Neuronal stem cell (in vitro differentiated cells): ENCODE data around the gene PRODH2.

ENCODE experiments used
- DNase-seq: peaks from one replicate; pipeline ENCODE4 v3.0.0-alpha.2; 2013; ENCODE audit warnings: low spot score
- H2AFZ ChIP-seq: one replicate; pipeline ENCODE4 v1.6.1; 2013; ENCODE audit warnings: mild to moderate bottlenecking, low read length, inconsistent platforms
- H2AK5ac ChIP-seq: 2 replicates; pipeline ENCODE4 v1.6.1; 2013; ENCODE audit warnings: low read depth, mild to moderate bottlenecking, inconsistent platforms, low read length, moderate library complexity, mixed read lengths
- H2BK120ac ChIP-seq: 2 replicates; pipeline ENCODE4 v1.6.1; 2013; ENCODE audit warnings: low read depth, mild to moderate bottlenecking, inconsistent platforms, low read length, moderate library complexity, mixed read lengths
- H2BK12ac ChIP-seq: one replicate; pipeline ENCODE4 v1.6.1; 2013; ENCODE audit warnings: low read length, inconsistent platforms
- H2BK15ac ChIP-seq: 2 replicates; pipeline ENCODE4 v1.6.1; 2013; ENCODE audit warnings: mild to moderate bottlenecking, low read length, inconsistent platforms, mixed read lengths
- H2BK5ac ChIP-seq: one replicate; pipeline ENCODE4 v1.6.1; 2013; ENCODE audit warnings: inconsistent platforms, mild to moderate bottlenecking, low read length, moderate library complexity
- H3K14ac ChIP-seq: one replicate; pipeline ENCODE4 v1.6.1; 2013; ENCODE audit warnings: low read length, inconsistent platforms
- H3K18ac ChIP-seq: 2 replicates; pipeline ENCODE4 v1.6.1; 2013; ENCODE audit warnings: low read length, inconsistent platforms
- H3K23ac ChIP-seq: 2 replicates; pipeline ENCODE4 v1.6.1; 2013; ENCODE audit warnings: low read depth, mild to moderate bottlenecking, mixed read lengths, low read length, inconsistent platforms; ENCODE audit not compliant: poor library complexity
- H3K27ac ChIP-seq: replicated peaks from 3 replicates; pipeline ENCODE4 v1.5.1; 2013; ENCODE audit warnings: low read length, inconsistent platforms
- H3K27me3 ChIP-seq, 3 experiments: 2 replicates each; pipeline ENCODE4 v1.6.1; 2013; ENCODE audit warnings: low read length in 3 of 3, mild to moderate bottlenecking in 2 of 3, inconsistent platforms in 1 of 3, low read depth in 1 of 3, mixed read lengths in 1 of 3, moderate library complexity in 1 of 3; ENCODE audit not compliant: control insufficient read depth in 3 of 3, insufficient read depth in 3 of 3
- H3K36me3 ChIP-seq, 2 donors: replicated peaks in 1 of 2; 2 replicates each; pipeline ENCODE4 v1.6.1; 2013; ENCODE audit warnings: low read length in 2 of 2; ENCODE audit not compliant: control insufficient read depth in 2 of 2, insufficient read depth in 2 of 2
- H3K4ac ChIP-seq: 2 replicates; pipeline ENCODE4 v1.6.1; 2013; ENCODE audit warnings: inconsistent platforms, mild to moderate bottlenecking, low read length, moderate library complexity
- H3K4me1 ChIP-seq, 2 donors: 1 replicate in 1 of 2; 2 replicates in 1 of 2; pipeline ENCODE4 v1.6.1; 2013; ENCODE audit warnings: low read length in 2 of 2, low read depth in 1 of 2; ENCODE audit not compliant: control insufficient read depth in 2 of 2, insufficient read depth in 1 of 2
- H3K4me2 ChIP-seq: one replicate; pipeline ENCODE4 v1.6.1; 2013; ENCODE audit warnings: mild to moderate bottlenecking, low read length, inconsistent platforms; ENCODE audit not compliant: insufficient read depth, poor library complexity, severe bottlenecking
- H3K4me3 ChIP-seq, 2 donors: 2 replicates each; pipeline ENCODE4 v1.5.1; 2013; ENCODE audit warnings: low read length in 2 of 2, mild to moderate bottlenecking in 2 of 2, inconsistent platforms in 1 of 2, moderate library complexity in 1 of 2
- H3K79me1 ChIP-seq: one replicate; pipeline ENCODE4 v1.6.1; 2013; ENCODE audit warnings: low read depth, mild to moderate bottlenecking, inconsistent platforms, low read length, moderate library complexity
- H3K9ac ChIP-seq: one replicate; pipeline ENCODE4 v1.6.1; 2013; ENCODE audit warnings: mild to moderate bottlenecking, low read depth, low read length, inconsistent platforms; ENCODE audit not compliant: poor library complexity
- H3K9me3 ChIP-seq, 2 donors: replicated peaks in 1 of 2; 2 replicates each; pipeline versions ENCODE3 to v1.6.1; 2013; ENCODE audit warnings: low read length in 2 of 2, mild to moderate bottlenecking in 2 of 2, inconsistent platforms in 1 of 2, low read depth in 1 of 2, mixed read lengths in 1 of 2, moderate library complexity in 1 of 2; ENCODE audit not compliant: control insufficient read depth in 2 of 2, insufficient read depth in 1 of 2
- H4K8ac ChIP-seq: one replicate; pipeline ENCODE4 v1.6.1; 2013; ENCODE audit warnings: low read depth, mild to moderate bottlenecking, inconsistent platforms, low read length, moderate library complexity
- H4K91ac ChIP-seq: one replicate; pipeline ENCODE4 v1.6.1; 2013; ENCODE audit warnings: low read length, low read depth, mild to moderate bottlenecking, inconsistent platforms; ENCODE audit not compliant: poor library complexity
- WGBS, 2 donors: extraction: QIAGEN DNeasy Blood & Tissue Kit; methylation state at CpG; one replicate each; pipeline ENCODE4 v1.1.7; 2013; ENCODE audit warnings: missing lambda C conversion rate in 2 of 2, mixed read lengths in 1 of 2; ENCODE audit not compliant: insufficient read length in 2 of 2, insufficient replicate concordance in 1 of 2; ENCODE audit errors: extremely low coverage in 2 of 2; 5-methylcytosine and 5-hydroxymethylcytosine counted together

PRODH2 gene

DNA sequence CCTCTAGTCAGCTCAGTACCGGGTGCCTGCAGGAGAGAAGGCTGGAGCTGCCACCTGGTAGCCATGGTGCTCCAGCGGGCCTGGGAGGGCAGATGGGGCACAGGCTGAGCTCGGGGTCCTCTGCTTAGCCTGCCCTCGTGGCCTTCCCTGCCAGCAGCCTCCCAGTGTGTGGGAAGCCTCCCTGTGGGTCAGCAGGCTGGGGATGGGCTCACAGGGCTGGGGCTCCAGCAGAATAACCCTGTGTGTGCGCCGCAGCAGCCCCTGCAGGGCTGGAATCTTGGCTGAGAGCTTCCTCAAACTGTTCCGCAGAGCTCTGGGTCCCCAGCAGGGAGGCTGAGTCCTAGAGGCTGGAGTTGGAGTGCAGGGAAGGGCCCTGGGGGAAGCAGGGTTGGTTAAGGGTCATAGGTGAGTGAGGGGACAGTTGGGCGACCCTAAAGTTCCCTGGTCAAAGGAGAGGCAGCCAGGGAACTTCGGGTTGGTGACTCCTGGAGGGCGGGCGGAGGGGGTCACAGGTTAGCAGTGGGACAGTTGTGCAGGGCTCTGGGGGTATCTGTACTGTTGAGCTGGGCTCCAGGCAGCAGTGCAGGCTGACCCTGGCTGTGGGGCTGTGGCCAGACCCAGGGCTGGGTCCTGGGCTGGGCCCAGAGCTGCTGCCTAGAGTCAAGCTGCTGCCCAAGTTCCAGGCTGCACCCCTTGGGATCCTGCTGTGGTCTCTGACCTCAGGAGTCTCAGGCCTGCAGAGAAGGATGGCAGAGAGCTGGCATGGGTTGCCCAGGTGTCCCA is 23.3 kb downstream of the PRODH2 start:
- Histone ChIP-seq H2BK15ac (no peak overlapping the region), H2BK12ac (no peak overlapping the region), H3K4me2 (no peak overlapping the region), H3K14ac (no peak overlapping the region), H3K23ac (no peak overlapping the region), H3K9ac (peak overlapping the region; percentile 84), H3K18ac (no peak overlapping the region), H3K4me3 (no peak overlapping the region), H3K9me3 (no peaks in the 10 kb centered on the region), H2AK5ac (no peak overlapping the region), H4K8ac (no peak overlapping the region), H3K4me1 (peaks cover 0 to 3% of the 10 kb centered on the region in 2 donors), H3K27ac (no peak overlapping the region), H4K91ac (no peak overlapping the region), H2BK120ac (no peak overlapping the region), H2AFZ (no peak overlapping the region), H2BK5ac (no peak overlapping the region), H3K4ac (no peak overlapping the region), H3K36me3 (peaks cover 6 to 30% of the 10 kb centered on the region in 2 donors), H3K79me1 (peaks cover 1% of the 10 kb centered on the region), H3K27me3 (peaks cover 0 to 5% (median 0%) of the 10 kb centered on the region in 3 experiments)
- no CpG with 5 or more reads among the region's 11 CpGs for WGBS, 2 donors
- no peak for DNase-seq

DNA sequence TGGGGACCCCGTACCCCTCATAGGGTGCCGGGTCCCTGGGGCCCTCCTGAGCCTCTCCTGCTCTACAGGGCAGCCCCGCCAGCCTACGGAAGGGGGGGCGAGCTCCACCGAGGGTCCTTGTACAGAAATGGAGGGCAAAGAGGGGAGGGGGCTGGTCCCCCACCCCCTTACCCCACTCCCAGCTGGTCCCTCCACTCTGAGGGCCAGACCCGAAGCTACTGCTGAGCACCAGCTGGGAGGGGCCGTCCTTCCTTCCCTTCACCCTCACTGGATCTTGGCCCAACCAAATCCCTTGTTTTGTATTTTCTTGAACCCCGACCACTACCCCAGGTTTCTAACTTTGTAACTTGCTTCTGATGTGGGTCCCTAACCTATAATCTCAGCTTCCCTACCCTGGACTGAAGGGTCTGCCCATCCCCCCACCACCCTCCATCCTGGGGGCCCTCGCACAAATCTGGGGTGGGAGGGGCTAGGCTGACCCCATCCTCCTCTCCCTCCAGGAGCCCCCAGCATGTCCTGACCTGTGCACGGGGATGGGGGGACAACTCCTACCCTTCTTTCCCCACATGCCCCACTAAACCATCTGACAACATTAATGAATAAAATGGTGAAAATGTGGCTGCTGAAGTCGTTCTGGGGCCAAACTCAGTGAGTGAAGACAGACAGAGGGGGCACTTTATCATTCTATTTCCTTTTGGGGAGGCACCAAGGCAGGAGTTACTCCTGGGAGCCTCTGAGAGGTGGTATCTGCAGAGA is 24.3 kb downstream of the PRODH2 start:
- Histone ChIP-seq H2BK5ac (no peak overlapping the region), H3K23ac (no peak overlapping the region), H3K4me3 (no peak overlapping the region), H3K27ac (no peak overlapping the region), H4K91ac (no peak overlapping the region), H3K9me3 (no peaks in the 10 kb centered on the region), H2BK15ac (no peak overlapping the region), H3K36me3 (peaks cover 6 to 35% of the 10 kb centered on the region in 2 donors), H3K79me1 (peaks cover 1% of the 10 kb centered on the region), H3K4ac (no peak overlapping the region), H3K14ac (no peak overlapping the region), H3K4me2 (no peak overlapping the region), H2BK120ac (no peak overlapping the region), H2AFZ (no peak overlapping the region), H3K27me3 (peaks cover 0 to 2% (median 0%) of the 10 kb centered on the region in 3 experiments), H2AK5ac (no peak overlapping the region), H3K4me1 (peaks cover 0 to 8% of the 10 kb centered on the region in 2 donors), H3K18ac (no peak overlapping the region), H4K8ac (no peak overlapping the region), H2BK12ac (no peak overlapping the region), H3K9ac (no peak overlapping the region)
- no CpG with 5 or more reads among the region's 12 CpGs for WGBS, 2 donors
- DNase-seq, result no peak

DNA sequence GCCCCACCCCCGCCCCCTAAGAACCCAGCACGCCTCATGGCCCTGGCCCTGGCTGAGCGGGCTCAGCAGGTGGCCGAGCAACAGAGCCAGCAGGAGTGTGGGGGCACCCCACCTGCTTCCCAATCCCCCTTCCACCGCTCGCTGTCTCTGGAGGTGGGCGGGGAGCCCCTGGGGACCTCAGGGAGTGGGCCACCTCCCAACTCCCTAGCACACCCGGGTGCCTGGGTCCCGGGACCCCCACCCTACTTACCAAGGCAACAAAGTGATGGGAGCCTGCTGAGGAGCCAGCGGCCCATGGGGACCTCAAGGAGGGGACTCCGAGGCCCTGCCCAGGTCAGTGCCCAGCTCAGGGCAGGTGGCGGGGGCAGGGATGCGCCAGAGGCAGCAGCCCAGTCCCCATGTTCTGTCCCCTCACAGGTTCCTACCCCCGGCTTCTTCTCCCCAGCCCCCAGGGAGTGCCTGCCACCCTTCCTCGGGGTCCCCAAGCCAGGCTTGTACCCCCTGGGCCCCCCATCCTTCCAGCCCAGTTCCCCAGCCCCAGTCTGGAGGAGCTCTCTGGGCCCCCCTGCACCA is 25.3 kb downstream of the PRODH2 start:
- Histone ChIP-seq H3K36me3 (peaks cover 12 to 46% of the 10 kb centered on the region in 2 donors), H3K9me3 (no peaks in the 10 kb centered on the region), H3K9ac (no peak overlapping the region), H3K18ac (no peak overlapping the region), H2AFZ (no peak overlapping the region), H3K14ac (no peak overlapping the region), H3K27ac (no peak overlapping the region), H4K8ac (no peak overlapping the region), H3K79me1 (peaks cover 1% of the 10 kb centered on the region), H2BK12ac (no peak overlapping the region), H3K23ac (no peak overlapping the region), H2BK15ac (no peak overlapping the region), H3K4me1 (peaks cover 0 to 9% of the 10 kb centered on the region in 2 donors), H4K91ac (no peak overlapping the region), H2BK120ac (no peak overlapping the region), H3K4me2 (no peak overlapping the region), H2BK5ac (no peak overlapping the region), H3K4me3 (no peak overlapping the region), H2AK5ac (no peak overlapping the region), H3K27me3 (peaks cover 0 to 2% (median 0%) of the 10 kb centered on the region in 3 experiments), H3K4ac (no peak overlapping the region)
- no CpG with 5 or more reads among the region's 15 CpGs for WGBS, 2 donors
- DNase-seq, result no peak
